HG03175 (cell line): ENCODE measurements around the gene CCDC186.
"Not testable (repeated sequence)": the region's sequence is repeated elsewhere in the genome, so short reads cannot be mapped to it uniquely, and the experiment has no call there.

Source experiments
- ATAC-seq: cut with Tn5 transposase; IDR thresholded peaks from one replicate; pipeline ENCODE4 v1.9.1; 2021; ENCODE audit warnings: mild to moderate bottlenecking, moderate library complexity; ENCODE audit not compliant: unreplicated experiment

Gene CCDC186

GRCh38 chr10:114174695-114175188 lies 739 bp upstream of the CCDC186 start:
- ATAC-seq: peak; percentile 17

GRCh38 chr10:114173603-114173920 lies 441 bp downstream of the CCDC186 start:
- peak; percentile 0 for ATAC-seq

DNA sequence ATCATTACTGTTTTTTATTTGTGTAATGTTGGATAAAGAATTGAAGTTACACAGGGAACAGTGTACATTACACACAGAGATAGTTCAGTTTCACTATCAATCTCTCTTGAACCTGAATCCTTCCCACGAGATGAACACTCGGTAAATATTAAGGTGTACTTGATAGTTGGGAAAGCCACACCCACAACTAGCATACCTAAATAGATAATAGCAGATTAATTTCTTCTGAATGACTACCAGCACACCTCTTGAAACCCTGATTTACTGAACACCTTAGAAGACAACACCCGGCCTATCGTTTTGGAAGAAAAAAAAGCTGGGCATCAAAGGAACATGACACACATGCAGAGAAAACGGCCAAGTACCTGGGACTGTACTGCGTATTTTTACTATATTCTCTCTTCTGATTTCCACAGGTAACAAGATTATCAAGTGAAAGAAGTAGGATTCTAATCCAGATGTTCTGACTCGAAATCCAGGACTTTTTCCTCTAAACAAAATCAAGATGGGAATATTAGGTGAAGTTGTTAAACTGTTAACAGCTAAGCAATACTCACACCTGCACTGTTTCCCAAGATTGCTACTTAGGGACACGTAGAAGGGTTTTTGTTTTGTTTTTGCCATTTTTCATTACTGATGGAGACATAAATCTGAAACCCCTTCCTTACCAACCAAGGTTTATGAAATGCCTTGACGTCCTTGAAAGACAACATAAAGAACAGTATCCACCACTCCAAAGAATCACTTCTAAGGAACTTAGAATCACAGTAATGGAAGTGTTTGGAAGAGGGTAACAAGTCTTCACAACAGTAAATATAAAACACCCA lies 1.0 kb downstream of the CCDC186 start:
- ATAC-seq: no peak

- no peak for ATAC-seq
Measured at GRCh38 chr10:114172216-114172615, 1.8 kb downstream of the CCDC186 start.

- ATAC-seq: no peak
Measured at GRCh38 chr10:114168450-114169009, 5.5 kb downstream of the CCDC186 start.

- ATAC-seq: peak; percentile 39
Measured at GRCh38 chr10:114167985-114168384, 6.0 kb downstream of the CCDC186 start.

GRCh38 chr10:114166494-114166893 lies 7.5 kb downstream of the CCDC186 start:
- ATAC-seq: no peak

GRCh38 chr10:114166043-114166442 lies 8.0 kb downstream of the CCDC186 start:
- no peak for ATAC-seq

GRCh38 chr10:114163062-114163461 lies 10.9 kb downstream of the CCDC186 start:
- no peak for ATAC-seq

DNA sequence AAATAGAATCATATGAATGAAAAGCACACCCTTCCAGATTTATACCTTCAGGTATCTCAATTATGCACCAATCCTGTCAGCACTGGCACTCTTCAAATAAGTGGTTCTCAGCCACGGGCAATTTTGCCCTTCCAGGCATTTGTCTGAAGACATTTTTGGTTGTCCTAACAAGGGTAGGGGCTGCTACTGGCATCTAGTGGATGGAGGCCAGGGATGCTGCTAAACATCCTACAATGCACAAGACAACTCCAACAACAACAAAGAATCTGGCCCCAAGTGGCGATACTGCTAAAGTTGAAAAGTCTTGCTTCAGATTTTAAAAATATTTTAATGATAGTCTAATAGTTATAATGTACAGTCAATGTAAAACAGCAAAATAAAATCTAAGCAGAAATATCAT lies 16.1 kb downstream of the CCDC186 start:
- ATAC-seq: no peak

DNA sequence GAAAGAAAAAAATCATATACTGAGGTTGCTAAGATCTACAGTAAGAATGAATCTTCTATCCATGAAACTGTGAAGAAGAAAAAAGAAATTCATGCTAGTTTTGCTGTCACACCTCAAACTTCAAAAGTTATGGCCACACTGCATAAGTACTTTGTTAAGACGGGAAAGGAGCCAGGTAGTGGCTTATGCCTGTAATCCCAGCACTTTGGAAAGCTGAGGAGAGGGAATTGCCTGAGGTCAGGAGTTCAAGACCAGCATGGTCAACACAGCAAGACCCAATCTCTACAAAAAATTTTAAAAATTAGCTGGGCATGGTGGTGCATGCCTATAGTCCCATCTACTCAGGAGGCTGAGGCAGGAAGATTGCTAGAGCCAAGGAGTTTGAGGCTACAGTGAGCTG lies 22.1 kb downstream of the CCDC186 start:
- no peak for ATAC-seq

DNA sequence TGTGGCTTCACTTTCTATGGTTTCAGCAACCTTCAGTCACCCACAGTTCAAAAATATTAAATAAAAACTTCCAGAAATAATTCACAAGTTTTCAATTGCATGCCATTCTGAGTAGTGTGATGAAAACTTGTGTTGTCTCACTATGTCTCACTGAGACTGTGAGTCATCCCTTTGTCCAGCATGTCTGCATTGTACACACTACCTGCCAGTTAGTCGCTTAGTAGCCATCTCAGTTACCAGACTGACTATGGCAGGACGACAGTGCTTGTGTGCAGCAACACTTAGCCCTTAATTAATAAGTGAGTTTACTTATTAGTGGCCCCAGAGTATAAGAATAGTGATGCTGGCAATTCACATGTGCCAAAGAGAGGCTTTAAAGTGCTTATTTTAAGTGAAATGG lies 22.5 kb downstream of the CCDC186 start:
- no peak for ATAC-seq

- not testable (repeated sequence) for ATAC-seq
Measured at GRCh38 chr10:114149476-114149875, 24.5 kb downstream of the CCDC186 start.

DNA sequence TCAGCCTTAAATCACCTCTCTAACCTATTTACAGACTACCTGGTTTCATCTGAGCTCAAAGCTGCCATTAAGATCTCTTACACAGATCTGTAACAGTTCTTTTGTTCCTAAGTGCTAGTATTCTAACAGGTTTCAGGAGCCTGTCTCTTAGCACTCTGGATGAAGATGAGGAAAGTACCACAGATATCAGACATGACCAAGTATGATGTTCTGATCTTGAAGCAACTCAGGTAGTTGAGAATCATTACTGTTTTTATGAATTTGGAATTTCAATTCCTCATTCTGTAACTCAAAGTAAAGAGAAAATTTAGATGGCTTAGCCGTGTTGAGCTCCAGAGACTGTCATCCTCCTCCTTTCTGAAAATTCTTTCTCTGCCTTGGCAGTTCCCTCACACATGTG lies 30.8 kb downstream of the CCDC186 start:
- no peak for ATAC-seq

DNA sequence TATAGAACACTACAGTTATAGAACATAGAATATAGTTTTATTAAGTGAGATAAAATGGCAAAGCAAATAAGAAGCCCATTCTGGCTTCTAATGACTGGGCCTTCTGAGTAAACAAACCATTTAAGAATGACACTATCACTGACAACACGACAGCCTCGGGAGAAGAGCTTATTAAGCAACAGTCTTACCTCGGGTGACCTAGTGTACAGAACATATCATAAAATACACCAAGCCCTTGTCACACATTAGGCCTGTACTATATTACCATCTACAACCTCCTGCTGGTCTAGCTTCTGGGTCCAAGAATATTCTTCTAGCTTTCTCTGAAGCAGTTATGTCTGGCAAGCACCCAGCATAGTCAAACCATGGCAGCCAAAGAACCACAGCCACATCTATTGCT lies 32.0 kb downstream of the CCDC186 start:
- no peak for ATAC-seq

DNA sequence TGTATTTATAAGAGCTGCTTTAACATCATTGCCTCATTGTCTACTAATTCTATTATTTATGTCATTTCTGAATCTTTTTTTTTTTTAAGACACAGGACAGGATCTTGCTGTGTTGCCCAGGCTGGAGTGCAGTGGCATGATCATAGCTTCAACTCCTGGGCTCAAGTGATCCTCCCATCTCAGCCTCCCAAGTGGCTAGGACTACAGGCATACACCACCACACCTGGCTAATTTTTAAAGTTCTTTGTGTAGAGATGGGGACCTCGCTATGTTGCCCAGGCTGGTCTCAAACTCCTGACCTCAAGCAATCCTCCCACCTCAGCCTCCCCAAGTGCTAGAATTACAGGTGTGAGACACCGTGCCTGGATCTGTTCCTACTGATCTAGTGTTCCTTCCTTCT lies 33.2 kb downstream of the CCDC186 start:
- not testable (repeated sequence) for ATAC-seq

DNA sequence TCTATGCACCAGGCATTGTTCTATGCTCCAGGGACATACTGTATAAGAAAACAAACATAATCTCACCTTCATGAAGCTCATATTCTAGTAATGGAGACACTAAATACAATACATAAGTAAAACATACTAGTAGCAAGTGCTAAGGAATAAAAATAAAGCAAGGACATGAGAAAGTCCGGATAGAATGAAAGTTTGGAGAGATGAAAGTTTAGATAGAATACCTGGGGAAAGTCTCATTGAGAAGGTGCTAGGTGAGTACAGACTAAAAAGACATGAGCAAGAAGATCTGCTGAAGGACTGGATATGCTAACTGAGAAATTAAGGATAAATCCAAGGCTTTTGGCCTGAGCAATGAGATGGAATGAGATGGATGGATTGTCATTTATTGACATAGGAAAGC lies 34.0 kb downstream of the CCDC186 start:
- no peak for ATAC-seq

DNA sequence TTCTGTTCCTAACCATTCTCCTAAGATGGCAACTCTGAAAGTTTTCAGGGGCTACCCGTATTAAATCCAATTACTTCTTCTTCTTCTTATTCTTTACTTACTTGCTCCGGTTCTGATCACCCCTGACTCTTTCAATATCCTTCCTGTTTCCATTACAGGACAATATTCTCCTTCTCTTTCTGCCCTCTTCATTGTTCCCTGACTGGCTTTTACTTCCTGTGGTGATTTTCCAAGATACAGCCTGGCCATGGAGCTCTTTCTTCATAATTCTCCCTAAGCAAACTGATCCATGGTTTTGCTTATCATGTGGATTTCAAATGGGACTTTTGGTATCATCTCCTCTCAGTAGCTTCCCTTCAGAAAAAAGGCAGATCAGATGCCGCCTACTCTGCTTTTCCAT lies 35.4 kb downstream of the CCDC186 start:
- ATAC-seq: no peak

DNA sequence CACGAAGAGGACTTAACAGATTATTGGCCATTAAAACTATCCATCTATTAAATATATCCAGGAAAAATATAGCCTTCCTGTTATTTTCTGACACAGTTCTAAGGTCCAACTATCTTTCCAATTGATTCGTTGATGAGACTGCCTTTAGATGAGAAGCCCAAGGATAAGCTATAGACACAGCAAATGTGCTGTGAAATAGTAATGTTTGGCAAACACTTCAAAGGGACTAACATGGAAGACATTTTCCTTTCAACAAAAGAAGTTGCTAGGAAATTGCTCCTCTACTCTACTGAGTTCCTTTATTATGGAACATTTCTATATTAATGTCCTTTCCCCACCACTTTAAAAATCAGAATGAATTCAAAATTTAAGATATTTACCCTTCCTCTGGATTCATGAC lies 38.5 kb downstream of the CCDC186 start:
- ATAC-seq: no peak

DNA sequence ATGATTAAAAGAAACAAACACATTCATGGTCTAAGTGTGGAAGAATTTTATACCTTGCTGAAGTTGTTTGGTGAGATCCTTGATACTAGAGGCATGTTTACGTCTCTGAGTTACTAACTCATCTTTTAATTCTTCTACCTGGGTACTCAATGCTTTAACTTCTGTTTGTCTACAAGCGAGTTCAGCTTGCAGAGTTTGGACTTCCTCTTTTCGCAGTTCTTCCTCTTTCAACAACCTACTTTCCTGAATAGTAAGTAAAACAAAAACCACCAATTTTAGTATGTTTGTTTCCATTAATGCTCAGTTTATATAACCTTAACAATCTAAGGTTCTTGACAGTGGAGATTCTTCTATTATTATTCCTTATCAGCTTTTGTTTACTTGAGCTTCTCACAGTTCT lies 42.9 kb downstream of the CCDC186 start:
- ATAC-seq: peak; percentile 73

GRCh38 chr10:114121031-114121430 lies 53.0 kb downstream of the CCDC186 start:
- ATAC-seq: no peak

DNA sequence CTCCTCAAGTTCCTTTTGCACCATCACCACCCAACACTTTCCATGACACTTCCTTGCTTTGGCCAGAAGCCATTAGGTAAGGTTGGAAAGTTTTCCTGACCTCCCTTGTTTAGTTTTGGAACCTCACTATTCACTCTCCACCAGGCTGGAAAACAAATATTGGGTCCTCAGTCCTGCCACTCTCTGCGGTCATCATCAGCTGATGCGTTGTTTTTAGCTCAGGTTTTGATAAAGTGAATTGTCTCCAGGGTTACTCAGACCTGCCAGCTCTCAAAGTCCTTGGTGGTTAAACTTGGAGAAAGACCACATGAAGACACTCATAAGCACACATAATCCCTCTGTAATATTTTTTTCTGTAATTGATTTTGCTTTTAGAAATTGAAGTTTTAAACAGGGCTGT lies 55.5 kb downstream of the CCDC186 start:
- no peak for ATAC-seq

DNA sequence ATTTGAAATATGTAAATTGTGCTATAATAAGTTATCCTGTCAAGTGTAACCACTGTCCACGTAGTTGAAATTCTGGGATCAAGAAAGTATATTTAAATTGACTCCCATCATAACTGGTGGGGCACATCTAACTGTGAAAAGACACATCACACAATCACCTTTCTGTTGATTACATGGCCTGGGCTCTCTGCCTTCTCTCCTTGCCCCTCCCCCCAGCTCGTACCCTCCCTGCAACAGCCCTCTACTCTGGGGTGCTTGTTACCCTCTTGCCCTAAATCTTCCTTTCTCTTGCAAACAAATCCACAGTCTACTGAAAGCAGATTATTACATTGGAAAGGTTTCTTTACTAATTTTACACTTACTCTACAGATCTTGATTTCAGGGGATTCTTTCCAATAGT lies 56.3 kb downstream of the CCDC186 start:
- ATAC-seq: no peak
